Activated naive CD8-positive, alpha-beta T cell treated with anti-CD3 and anti-CD28 coated beads, Interleukin-2, amount 50 U/mL, for 16 hours (primary cell): ENCODE results near the gene MTHFD2.
"Not testable (repeated sequence)": the region's sequence is repeated elsewhere in the genome, so short reads cannot be mapped to it uniquely, and the experiment has no call there.

Source experiments
- DNase-seq: peaks from one replicate; pipeline ENCODE4 v3.0.0-alpha.2; 2020; ENCODE audit warnings: low read depth, low spot score

The MTHFD2 gene

DNA sequence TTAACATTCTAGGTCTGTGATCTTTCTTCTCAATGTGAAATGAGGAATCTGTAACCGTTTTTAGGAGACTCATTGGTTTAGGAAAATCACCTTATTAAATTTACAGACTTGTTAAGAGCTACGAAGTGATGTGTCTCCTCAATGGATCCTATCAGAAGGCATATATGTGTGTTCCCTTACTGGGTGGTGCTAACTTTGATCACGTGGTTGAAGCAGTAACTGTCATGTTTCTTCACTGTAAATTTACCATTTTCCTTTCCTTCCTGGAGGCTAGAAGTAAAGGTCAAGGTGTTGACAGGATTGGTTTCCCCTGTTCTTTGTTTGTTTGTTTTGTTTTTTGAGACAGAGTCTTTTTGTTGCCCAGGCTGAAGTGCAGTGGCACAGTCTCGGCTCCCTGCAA lies 1.4 kb upstream of the MTHFD2 start:
- DNase-seq, result no peak

DNA sequence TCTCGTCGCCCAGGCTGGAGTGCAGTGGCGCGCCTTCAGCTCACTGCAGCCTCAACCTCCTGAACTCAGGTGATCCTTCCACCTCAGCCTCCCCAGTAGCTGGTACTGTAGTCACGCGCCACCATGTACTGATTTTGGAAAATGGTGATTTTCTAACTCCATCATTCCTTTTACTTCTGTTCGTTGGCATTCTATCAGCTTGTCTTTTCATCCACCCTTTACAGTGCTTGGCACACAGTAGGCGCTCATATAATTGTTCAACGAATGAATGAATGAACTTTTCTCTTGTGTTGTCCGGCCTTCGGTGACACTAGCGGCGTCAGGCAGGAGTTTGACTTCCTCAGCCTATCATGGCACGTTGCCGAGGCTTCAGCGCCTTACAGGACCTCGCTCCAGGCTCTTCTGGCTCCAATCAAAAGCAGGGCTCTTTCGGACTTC lies 373 bp upstream of the MTHFD2 start:
- DNase-seq, result no peak

DNA sequence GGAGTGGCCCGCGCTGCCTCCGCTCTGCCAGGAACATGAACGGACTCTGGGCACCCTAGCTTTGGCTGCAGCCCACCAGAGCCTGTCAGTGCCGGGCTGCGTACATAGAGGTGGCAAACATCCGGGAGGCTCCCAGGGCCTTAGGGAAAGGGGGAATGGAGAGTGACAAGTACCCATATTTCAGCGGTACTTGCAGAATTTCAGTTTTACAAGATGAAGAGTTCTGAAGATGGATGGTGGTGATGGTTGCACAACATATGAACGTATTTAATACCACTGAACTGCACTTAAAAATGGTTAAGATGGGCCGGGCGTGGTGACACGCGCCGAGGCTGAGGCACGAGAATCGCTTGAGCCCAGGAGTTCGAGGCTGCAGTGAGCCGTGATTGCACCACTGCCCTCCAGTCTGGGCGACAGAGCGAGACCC lies 873 bp downstream of the MTHFD2 start:
- DNase-seq, result no peak

DNA sequence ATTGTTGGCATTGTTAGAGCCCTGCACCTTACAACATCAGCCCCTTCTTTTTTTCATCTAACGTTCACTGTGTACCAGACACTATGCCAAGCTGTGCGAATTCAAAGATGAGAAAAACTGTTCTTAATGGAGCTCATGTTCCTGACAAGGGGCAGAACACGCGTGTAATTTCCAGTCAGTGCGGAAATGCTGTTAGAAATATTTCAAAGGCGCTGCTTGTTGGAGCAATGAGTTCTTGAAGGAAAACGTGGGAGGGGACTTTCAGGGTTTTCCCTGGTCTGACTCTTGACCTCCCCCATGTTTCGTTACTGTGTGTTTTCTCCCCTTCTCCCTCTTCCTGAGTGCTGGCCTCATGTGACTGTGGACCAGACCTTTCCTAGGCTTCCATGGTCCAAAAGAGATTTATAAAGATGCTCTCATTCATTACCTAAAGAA lies 1.5 kb downstream of the MTHFD2 start:
- DNase-seq, result no peak

DNA sequence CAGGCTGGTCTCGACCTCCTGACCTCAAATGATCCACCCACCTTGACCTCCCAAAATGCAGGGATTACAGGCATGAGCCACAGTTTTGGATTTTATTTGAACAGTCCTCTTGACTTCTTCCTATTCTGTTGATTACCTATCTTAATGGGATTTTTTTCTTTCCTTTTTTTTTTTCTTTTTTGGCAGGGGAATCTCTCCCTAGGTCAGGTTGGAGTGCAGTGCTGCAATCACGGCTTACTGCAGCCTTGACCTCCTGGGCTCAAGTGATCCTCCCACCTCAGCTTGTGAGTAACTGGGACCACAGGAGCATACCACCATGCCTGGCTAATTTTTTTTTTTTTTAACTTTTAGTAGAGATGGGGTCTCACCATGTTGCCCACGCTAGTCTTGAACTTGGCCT lies 2.8 kb downstream of the MTHFD2 start:
- no peak for DNase-seq

DNA sequence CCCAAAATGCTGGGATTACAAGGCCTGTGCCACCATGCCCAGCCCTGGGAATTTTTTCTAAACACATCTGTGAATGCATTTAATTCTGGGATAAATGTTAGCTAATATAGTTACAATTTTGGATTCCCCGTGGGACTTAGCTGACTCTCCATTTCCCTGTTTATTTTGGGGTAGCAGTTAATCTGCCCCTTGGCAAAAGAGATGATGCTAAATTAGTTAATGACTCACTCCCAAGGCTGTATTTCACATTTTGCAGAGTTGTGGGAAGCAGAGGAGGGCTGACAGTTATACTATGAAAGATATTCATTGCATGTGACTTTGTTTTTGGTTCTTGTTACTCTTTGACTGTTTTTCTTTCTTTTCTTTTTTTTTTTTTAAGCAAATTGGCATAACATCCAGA lies 3.2 kb downstream of the MTHFD2 start:
- no peak for DNase-seq

DNA sequence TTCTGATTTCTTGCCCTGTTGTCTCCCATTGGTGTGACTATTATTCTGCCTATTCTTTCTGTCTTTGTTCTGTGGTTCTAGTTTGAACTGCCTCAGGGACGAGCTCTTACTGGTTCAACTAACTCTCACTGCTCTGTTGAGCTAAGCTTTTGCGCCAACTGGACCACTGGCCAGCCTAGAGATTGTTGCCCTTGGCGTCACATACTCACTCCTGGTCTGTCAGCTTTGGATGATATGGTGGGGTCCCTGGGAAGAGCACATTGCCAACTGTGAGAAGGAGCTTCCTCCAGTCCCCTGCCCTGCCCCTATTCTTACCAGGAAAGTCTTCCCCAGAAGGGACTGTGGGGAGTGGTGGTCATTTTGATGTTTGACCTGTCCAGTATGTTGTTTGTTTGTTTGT lies 6.0 kb downstream of the MTHFD2 start:
- no peak for DNase-seq

DNA sequence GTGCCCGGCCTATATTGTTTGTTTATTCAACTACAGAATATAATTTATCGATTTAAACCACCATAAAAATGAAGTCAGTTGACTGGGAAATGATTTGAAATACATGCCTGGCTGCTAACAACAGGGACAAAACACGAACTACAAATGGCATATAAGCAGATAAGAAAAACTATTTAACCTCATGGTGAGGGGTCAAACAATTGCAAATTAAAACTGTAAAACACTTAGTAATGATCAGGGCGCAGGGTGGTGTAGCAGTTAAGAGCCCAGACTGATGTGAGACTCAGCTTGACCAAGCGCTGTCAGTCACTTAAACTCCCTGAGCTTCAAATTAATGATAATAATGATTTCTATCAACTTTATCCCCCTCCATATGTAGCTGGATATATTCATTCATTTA lies 6.7 kb downstream of the MTHFD2 start:
- DNase-seq, result no peak

DNA sequence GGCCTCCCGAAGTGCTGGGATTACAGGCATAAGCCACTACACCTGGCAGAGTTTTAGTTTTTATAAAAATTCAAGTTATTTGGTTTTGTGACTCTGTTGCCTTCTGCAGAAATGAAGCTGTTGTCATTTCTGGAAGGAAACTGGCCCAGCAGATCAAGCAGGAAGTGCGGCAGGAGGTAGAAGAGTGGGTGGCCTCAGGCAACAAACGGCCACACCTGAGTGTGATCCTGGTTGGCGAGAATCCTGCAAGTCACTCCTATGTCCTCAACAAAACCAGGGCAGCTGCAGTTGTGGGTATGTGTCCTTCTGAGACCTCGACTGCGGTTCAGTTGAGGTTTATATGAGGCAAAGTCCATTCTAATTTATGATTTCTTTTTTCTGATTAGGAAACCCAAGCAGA lies 7.2 kb downstream of the MTHFD2 start:
- DNase-seq, result no peak

DNA sequence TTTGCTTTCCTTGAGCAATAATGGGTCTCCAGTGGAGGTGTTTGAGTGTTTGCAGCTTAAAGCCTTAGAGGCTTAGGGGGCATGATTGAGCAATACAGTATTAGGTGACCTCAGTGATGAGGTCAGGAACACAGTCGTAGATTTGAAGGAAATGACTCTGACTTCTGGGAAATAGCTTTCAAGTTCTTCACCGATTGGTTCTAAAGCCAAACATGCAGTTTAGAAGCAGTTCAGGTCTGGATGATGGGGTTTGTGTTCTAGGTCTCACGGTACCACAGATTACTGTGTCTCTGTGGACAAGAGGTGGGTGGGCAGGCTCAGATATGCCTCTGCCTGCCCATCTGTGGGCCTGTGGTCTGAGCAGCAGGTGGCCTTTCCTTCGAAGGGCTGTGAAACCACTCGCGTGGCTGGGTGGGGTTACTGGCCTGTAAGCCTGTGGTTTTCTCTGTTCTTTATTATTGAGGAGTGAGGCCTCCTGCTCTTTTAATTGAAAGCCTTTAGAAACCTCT lies 7.8 kb downstream of the MTHFD2 start:
- no peak for DNase-seq

DNA sequence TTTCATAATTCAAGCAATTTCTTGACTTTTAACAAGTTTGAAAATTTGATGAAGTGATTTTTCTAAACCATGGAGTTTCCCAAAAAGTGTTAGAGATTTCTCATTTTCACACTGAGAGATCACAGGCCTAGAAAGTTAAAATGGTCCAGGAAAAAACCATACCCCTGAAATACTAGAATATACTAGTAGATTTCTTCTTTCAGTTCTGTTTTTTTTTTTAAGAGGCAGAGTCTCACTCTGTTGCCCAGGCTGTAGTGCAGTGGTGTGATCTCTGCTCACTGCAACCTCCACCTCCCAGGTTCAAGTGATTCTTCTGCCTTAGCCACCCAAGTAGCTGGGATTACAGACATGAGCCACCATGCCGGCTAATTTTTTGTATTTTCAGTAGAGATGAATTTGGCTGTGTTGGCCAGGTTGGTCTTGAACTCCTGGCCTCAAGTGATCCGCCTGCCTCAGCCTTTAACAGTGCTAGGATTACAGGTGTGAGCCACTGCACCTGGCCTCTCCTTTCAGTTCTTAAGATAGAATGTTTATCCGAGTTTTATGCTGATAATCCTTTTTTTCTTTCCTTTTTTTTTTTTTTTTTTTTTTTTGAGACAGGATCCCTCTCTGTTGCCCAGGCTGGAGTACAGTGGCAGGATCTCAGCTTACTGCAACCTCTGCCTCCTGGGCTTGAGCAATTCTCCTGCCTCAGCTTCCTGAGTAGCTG lies 14.4 kb downstream of the MTHFD2 start:
- DNase-seq, result no peak

DNA sequence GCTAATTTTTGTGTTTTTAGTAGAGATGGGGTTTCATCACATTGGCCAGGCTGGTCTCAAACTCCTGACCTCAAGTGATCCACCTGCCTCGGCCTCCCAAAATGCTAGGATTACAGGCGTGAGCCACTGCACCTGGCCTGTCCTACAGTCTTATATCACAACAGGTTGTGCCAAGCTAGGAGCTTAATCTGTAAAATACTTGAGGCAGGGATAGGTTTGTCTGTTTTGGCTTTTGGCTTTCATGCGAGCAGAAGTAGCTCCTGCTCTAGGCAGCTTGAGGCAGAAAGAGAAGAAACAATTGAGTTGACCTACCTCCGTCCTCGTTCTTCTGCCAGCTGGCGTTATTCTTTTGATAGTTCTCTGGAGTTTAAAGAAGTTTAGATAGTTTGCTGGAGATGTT lies 17.4 kb downstream of the MTHFD2 start:
- DNase-seq, result not testable (repeated sequence)

DNA sequence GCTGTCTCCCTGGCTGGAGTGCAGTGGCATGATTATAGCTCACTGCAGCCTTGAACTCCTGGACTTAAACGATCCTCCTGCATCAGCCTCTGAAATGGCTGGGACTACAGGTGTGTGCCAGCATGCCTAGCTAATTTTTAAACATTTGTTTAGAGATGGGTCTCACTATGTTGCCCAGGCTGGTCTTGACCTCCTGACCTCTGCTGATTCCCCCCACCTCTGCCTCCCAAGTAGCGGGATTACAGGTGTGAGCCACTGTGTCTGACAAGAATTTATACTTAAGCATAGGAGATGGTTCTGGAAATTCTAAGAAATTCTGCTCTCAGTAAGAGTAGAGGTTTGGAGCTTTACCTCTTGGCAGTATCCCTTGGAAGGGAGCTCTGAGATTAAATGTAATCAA lies 18.2 kb downstream of the MTHFD2 start:
- no peak for DNase-seq

DNA sequence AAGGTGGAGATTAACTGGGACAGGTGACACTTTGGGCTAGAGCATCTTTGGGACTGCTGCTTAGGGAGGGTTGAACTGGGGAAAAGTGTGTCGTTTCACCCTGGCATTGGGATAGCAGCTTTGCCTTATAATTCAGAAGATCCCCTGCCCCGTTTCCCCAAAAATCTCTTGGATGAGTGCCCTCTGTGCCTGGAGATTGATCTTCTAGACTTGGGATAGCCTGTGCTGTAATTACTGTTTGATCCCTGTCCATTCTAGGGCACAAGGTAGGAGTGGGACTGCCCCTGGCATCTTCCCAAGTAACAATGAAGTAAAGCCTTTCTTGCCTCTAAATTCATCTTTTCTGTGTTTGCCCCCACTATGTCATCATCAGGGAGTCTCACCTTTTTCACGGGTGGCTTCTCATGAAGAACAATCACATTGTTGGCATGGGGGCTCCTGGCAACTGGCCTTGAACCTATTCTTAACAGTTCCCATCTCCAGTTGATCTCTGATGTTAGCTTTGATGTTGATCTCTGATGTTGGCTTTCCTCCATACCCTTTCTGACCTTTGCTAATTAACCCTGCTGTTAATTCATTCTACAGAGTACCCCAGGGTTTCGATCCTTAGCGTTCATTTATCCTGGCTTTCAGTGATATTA lies 21.6 kb downstream of the MTHFD2 start:
- DNase-seq, result no peak

DNA sequence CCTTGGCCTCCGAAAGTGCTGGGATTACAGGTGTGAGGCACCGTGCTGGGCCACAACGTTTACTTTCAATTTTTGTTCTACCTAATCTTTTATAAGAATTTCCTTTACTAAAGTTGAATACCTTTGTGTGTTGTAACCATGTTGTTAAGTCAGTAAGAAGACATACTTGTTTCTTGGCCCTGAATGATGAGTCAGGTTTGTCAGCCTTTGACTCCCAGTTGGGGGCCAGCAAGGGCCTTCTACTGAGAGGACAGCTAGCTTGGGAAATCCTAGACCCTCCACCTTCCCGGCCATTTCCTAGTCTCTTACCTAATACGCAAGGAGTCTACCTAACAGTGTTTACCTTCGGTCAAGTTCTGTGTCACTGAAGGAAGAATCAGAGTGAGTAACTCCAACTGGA lies 22.7 kb downstream of the MTHFD2 start:
- DNase-seq, result no peak

DNA sequence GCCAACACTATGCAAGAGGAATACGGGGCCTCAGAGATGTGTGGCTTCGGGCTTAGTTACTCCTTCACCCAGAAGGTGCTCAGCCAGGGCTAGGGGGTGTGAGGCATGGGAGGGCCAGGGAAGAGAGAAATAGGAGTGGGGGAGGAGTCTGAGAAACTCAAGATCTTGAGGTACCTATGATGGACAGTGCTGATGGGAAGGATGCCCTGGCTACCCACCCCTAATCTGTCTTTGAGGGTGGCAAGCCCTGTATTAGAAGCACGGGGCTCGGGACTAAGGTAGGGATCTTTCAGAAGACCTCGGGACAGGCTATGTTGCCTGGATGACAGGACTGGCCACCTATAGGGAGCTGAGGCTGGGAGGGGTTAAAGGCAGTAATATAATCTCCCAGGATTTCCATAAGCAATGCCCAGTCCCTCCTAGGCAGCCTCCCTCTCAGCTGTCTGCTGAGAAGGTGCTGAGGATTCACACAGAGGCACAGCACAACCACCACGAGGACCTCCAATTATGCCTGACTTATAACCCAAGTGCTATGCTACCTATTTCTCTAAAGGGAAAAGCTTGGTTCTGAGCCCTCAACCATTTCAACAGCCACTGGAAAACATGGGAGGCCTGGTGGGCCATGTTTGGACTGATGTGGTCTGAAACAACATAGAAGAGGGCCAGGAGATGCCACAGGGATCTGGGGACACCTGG lies 23.3 kb downstream of the MTHFD2 start:
- no peak for DNase-seq

DNA sequence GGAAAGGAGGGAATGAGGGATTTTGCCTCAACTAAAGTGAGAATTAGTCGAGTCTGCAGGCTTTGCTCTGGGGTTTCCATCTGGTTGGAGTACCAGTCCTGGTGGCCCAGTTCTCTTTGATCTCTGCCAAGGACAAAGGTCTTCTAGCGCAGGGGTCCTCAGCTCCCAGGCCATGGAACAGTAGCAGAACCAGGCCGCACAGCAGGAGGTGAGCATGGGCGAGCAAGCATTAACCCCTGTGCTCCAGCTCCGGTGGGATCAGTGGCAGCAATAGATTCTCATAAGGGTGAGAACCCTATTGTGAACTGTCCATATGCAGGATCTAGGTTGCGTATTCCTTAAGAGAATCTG lies 23.9 kb downstream of the MTHFD2 start:
- DNase-seq, result no peak

DNA sequence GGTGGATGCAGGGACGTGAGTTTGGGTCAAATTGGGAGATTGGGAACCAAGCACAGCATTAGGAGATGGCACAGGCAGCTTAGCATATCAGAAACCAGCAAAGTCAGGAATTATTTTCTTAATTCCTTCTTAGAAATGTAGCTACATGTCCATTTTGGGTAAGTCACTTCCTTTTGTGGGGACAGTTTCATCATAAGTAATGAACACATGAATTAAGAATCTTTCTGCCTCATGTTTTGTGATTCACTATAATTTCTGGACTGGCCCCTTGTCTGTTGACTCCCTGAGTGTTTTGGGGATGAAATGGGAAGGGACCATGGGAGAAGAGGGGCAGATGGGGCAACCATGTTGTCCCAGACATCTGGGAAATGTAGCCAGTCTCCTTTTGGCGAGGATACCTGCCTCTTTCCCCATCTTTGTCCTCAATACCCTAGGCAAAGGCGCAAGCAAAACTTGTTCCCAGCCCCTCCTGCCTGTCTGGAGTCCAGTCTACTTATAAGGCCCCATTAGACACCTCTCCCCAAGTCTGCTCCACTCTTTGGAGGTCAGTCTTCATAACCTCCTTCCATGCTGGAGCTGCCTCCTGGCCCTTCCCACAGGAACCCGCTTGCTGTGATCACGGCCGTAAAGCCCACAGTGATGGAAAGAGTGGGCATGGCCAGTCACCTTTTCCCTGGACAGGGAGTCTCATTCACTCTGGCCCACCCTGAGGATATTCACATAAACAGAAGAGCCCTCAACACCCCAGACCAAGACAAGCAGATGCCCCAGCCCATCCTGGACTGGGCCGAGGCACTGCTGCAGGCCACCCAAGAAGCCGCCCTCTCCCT lies 25.7 kb downstream of the MTHFD2 start:
- DNase-seq, result no peak

DNA sequence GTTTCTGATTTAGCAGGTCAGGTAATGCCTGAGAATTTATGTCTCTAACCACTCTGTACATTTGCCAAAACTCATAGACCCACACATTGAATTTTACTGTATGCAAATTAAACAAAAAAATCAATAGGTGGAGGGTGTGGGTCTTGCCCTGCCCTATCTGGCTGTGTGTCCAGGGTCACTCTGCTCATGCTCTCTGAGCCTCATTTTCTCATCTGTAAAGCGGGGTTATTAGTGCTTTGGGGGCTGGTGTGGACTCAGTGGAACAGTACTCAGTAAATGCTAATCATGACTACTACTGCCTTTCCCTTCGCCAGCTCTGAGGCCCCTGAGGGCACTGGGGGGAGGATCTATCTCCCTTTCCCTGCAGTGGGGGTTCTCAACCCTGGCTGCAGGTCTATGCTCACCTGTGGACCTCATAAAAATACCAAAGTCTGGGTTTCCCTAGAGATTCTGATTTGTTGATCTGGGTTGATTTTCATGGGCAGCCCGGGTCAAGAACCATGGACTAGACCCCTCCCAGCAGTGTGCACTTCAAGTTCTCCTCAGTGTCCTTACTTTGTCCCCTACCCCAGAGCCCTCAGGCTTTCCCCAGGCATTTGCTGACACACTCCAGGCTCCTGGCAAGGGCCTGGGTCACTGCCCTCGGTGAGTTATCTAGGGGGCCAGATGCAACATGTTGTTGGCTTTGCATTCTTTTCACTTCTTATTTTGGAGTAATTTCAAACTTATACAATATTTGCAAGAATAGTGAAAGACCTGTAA lies 27.5 kb downstream of the MTHFD2 start:
- no peak for DNase-seq

DNA sequence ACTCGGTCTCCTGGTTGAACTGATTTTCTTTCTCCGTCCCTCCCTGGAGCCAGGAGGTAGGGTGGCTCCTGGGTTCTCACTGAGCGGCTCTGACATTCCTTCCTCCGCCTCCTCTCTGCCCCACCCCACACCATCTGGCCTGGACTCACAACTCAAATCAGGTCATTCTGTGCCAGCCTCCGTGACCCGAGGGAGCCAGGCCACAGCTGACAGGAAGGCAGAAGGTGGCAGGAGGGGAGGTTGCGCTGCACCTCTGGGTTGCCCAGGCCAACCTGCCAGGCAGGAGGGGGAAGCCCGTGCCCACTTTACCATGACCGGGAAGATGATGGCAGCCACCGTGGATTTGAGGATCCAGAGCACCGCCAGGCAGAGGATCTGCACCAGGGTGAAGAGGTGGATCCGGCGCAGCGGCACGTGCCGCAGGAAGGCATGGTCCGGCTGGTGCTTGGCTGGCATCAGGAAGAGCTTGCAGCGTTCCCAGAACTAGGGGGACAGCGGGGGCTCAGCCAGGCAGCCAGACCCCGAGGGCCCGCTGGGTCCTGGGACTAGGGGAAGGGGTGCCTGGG lies 28.3 kb downstream of the MTHFD2 start:
- DNase-seq, result no peak

DNA sequence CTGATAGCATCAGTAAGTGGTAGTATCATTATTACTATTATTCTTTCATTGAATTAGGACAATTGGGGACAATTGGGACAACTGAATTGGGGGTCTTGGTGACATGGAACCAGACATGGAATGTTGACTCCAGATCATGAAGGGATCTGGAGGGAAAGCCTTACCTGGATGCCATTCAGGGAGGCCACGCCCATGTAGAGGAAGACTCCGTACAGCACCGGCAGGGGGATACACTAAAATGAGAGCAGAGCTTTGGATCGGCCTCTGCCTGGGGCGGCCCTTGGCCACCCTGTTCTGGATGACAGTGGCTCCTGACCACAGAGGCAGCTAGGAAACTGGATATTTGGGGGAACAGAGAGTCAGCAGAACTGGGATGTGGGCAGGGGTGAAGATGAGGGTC lies 29.2 kb downstream of the MTHFD2 start:
- no peak for DNase-seq
